Embryonic facial prominence (tissue), 1 donor: Measurements from ENCODE around the gene XRCC4.
A peak's percentile ranks its signal among the peaks of the same experiment; 100 is the strongest.
"Not testable (repeated sequence)": the region's sequence is repeated elsewhere in the genome, so short reads cannot be mapped to it uniquely, and the experiment has no call there.

Source experiments
- DNase-seq: peaks from one replicate; pipeline ENCODE4 v3.0.0-alpha.2; 2016; ENCODE audit errors: extremely low spot score

Gene XRCC4

GRCh38 chr5:83118471-83118870, 41.1 kb downstream of the XRCC4 start:
- DNase-seq = no peak

DNA sequence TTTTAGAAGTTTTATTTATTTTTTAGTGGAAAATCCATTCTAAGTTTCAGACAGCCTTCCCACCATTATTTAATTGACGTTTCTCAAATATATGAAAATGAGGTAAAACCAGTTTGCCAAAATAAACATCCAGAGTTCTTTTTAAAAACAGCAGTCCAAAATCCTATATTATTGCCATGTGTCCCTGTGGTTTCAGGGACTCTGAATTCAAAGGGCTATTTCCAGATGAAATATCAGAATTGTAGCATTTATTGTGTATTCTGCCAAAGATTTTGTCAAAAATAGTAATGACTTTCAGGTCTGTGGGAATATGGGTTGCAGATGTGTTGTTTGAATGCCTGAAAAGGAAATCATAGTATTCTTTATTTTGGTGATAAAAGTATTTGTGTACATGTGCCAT, 41.6 kb downstream of the XRCC4 start:
- DNase-seq = peak; percentile 30

DNA sequence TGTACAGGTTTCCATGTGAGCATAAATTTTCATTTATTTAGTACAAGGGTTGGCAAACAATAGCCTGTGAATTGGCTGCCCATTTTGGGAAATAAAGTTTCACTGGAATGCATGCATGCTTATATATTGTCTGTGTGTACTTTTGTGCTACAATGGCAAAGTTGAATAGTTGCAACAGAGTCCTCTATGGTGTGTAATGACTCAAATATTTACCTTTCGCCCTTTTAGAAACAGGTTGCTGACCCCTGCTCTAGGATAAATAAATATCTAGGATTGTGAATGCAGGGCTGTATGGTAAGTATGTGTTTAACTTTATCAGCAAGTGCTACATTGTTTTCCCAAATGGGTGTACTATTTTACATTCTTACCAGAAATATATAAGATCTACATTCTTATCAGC, 47.2 kb downstream of the XRCC4 start:
- no peak for DNase-seq

GRCh38 chr5:83125560-83125959, 48.2 kb downstream of the XRCC4 start:
- DNase-seq = no peak

DNA sequence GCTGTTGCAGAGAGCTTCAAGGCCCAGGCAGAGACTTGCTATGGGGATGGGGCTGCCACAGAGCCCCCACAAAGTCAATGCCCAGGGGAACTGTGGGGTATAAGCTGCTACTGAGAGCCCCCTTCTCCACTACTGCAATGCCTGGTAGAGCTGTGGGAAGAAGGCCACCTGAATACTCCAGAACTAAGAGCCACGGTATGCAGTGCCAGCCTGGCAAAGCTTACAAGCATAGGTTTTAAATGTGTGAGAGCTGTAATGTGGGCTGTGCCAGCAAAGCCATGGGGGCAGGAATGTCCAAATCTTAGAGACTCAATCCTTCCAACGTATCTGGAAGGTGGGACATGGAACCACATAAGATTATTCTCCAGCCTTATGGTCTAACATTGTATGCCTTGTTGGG, 49.2 kb downstream of the XRCC4 start:
- DNase-seq = no peak

GRCh38 chr5:83133797-83134196, 56.5 kb downstream of the XRCC4 start:
- DNase-seq = no peak

DNA sequence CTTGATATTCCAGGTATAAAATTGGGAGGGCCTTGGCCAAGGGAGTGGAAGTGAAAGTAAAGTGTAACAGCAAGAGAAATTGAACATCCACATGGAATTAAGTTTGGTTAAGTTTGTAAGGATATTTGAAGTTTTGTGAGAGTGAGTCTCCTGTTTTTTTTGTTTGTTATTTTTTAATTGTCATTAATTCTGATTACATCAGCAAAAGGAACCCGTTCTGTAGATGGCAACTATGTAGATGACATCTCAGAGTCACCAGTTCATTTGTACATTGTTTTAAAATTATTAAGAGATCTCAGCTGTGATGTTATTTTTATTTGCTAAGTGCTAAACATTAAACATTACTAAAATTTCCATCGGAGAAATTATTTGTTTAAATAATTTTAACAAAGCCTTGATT, 65.2 kb downstream of the XRCC4 start:
- DNase-seq = no peak

GRCh38 chr5:83145241-83145640, 67.9 kb downstream of the XRCC4 start:
- DNase-seq = no peak

DNA sequence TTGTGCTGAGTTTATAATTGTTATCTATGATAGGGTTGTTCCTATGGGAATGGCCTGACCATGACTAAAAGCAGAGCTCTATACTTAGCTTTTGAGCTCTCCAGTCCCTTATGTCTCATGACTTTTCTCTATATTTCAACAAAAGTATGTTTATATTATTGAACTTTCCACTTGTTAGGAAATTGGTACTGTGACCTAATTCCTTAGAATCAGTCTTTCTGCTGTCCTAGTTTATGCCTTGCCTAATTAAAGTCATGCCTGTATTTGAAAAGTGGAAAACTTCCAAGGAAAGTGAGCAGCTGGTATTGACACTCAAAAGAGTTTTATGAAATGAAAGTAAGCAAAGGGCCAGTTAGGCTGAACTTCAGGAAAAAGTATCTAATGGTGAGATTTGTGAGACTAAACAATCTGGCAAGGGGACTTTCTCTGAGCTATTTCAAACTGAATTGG, 68.6 kb downstream of the XRCC4 start:
- no peak for DNase-seq

DNA sequence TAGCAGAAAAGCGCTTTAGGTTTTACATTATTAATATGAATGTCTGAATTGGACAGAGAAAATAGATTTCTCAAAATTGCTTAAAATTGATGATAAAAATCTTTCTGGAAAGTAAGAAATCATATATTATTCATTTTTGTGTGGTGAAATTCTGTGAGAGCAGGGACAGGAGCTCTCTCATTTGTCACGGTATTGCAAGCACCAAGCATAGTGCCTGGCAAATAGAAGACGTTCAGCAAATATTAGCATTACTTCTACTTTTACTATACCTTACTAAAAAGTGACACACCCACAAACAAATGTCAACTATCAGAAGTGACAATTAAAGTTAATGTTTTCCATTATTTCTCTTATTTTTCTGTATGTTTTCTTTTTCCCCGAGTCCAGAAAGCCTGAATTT, 69.1 kb downstream of the XRCC4 start:
- DNase-seq = no peak

DNA sequence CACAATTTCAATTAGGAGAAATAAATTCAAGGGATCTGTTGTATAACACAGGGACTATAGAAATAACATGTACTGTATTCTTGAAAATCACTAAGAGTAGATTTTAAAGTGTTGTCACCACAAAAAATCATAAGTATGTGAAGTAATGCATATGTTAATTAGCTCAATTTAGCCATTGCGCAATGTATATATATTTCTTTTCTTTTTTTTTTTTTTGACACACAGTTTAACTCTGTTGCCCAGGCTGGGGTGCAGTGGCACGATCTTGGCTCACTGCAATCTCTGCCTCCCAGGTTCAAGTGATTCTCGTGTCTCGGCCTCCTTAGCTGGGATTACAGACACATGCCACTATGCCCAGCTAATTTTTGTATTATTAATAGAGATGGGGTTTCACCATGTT, 70.2 kb downstream of the XRCC4 start:
- no peak for DNase-seq

- no peak for DNase-seq
Observed at GRCh38 chr5:83148370-83148769, 71.0 kb downstream of the XRCC4 start.

GRCh38 chr5:83149671-83150070, 72.3 kb downstream of the XRCC4 start:
- DNase-seq = no peak

DNA sequence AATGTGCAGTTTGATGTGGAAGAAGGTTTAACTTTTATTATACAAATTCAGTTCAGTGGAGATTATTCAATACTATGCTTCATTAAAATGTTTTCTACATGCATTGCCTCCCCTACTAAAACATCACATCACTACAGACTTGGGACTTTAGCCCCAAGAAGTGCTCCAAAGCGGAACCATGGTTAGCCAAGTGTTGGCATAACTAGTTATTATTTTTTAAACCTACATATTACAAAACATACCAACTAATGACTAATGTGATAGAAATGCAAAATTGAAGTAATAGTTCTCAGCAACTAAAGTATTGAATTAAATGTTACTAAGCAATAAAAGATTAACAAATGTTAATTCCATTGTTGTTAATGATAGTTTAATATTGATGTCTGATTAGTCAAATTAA, 74.5 kb downstream of the XRCC4 start:
- DNase-seq = no peak

DNA sequence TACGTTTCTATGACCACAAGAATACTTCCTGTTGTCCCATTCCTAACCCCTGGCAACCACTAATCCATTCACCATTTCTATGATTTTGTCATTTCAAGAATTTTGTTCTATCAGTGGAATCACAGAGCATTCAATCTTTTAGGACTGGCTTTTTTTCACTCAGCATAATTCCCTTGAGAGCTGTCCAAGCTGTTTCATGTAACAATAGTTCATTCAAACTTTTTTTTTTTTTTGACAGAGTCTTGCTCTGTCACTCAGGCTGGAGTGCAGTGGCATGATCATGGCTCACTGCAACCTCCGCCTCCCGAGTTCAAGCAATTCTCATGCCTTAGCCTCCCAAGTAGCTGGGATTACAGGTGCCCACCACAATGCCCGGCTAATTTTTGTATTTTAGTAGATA, 75.6 kb downstream of the XRCC4 start:
- DNase-seq = not testable (repeated sequence)

- DNase-seq = no peak
Observed at GRCh38 chr5:83156001-83156400, 78.7 kb downstream of the XRCC4 start.

GRCh38 chr5:83157163-83157562, 79.8 kb downstream of the XRCC4 start:
- DNase-seq = no peak

GRCh38 chr5:83162601-83163000, 85.3 kb downstream of the XRCC4 start:
- DNase-seq = no peak

DNA sequence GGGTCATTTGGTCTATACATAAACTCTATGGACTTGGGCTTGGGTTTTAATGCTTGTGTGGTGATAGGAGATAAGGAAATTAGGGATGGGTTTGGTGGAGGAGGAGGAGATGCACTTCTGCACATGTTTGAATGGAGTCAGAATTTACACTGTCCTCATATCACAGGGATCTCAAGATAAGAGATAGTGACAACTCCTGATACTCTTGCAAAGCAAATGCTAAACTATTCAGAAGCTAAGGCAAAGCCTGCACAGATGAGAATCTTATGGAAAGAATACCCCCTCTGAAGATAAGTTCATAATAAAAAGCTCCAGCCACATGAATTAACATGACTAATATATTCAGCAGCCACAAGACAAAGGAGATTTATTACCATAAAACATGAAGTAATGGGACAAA, 90.2 kb downstream of the XRCC4 start:
- DNase-seq = no peak

- DNase-seq = no peak
Observed at GRCh38 chr5:83169571-83170337, 92.4 kb downstream of the XRCC4 start.

GRCh38 chr5:83172011-83172410, 94.7 kb downstream of the XRCC4 start:
- no peak for DNase-seq

- DNase-seq = peak; percentile 45
Observed at GRCh38 chr5:83172655-83173054, 95.3 kb downstream of the XRCC4 start.

DNA sequence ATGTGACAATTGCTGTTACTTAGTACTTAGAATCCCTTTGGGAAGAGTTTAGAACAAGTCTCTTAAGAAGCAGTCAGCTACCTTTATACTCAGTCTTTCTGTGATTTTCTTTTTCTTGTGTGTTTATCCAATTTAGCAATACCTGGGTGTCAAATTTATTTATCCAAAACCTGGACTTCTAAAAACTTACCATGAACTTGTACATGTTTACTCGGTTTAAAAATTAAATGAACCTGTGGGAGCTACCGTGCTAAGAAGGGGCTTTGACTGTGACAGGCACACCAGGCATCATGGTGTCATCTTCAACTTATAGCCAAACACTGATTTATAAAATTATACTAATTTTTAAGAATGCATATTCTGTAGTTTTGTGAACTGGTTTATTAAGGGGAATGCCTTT, 96.5 kb downstream of the XRCC4 start:
- no peak for DNase-seq

GRCh38 chr5:83177803-83178202, 100.5 kb downstream of the XRCC4 start:
- DNase-seq = no peak
